Thyroid gland (tissue), 4 donors: ENCODE measurements around the gene HAUS1.

ENCODE experiments used
- CTCF ChIP-seq, 6 experiments: fragments of 200-600 bp in 3 of 6; fragments of 450-650 bp in 3 of 6; sonication (generic) in 3 of 6; IDR thresholded peaks; one replicate each; pipeline ENCODE4 v1.5.1; 2016 to 2019; ENCODE audit warnings: antibody characterized with exemption in 6 of 6, mild to moderate bottlenecking in 2 of 6, inconsistent platforms in 1 of 6, moderate library complexity in 1 of 6
- POLR2A ChIP-seq, 2 donors: fragments of 450-650 bp; IDR thresholded peaks; one replicate each; pipeline ENCODE4 v1.6.1; 2017; ENCODE audit warnings: antibody characterized with exemption in 2 of 2, mild to moderate bottlenecking in 2 of 2, moderate library complexity in 1 of 2

- TF ChIP-seq POLR2A (IDR thresholded peaks at IDR 0.05) (peak in 1 of 2 donors; percentile 12), CTCF (IDR thresholded peaks at IDR 0.05) (no peak)
These were observed 70.3 kb downstream of the HAUS1 start for GRCh38 chr18:46174342-46175041.
